PC-3 (cell line): ENCODE results near the gene GINS1.

Experiments used
- CTCF ChIP-seq: fragments of 300-600 bp; sonication (generic); conservative IDR thresholded peaks from 2 replicates; pipeline ENCODE4 v1.5.1; 2017; ENCODE audit warnings: antibody characterized with exemption, low read depth, mild to moderate bottlenecking, low read length
- EZH2 ChIP-seq: fragments of 300-600 bp; sonication (generic); IDR thresholded peaks from one replicate; pipeline ENCODE4 v1.6.1; 2017; ENCODE audit warnings: antibody characterized with exemption, mild to moderate bottlenecking, low read length; ENCODE audit not compliant: unreplicated experiment

GRCh38 chr20:25461786-25462545 lies 54.5 kb downstream of the GINS1 start:
- TF ChIP-seq CTCF: no peak
- no peak for TF ChIP-seq EZH2
